ENCODE measurements around the gene ANKRD36B.
"Not testable (repeated sequence)": the region's sequence is repeated elsewhere in the genome, so short reads cannot be mapped to it uniquely, and the experiment has no call there.

ANKRD36B gene

GRCh38 chr2:97549058-97549457 is 40.6 kb downstream of the ANKRD36B start:
- not testable (repeated sequence) for DNase-seq (ENCODE audit: low read depth)

- not testable (repeated sequence) for DNase-seq (ENCODE audit: low read depth)
These were observed 41.1 kb downstream of the ANKRD36B start for GRCh38 chr2:97548536-97548935.

- DNase-seq (ENCODE audit: low read depth) = no peak
These were observed 43.0 kb downstream of the ANKRD36B start for GRCh38 chr2:97546711-97547110.

- not testable (repeated sequence) for DNase-seq (ENCODE audit: low read depth)
These were observed 44.8 kb downstream of the ANKRD36B start for GRCh38 chr2:97544911-97545310.

GRCh38 chr2:97525904-97526303 is 63.8 kb downstream of the ANKRD36B start:
- DNase-seq (ENCODE audit: low read depth) = not testable (repeated sequence)

GRCh38 chr2:97523816-97524215 is 65.9 kb downstream of the ANKRD36B start:
- DNase-seq (ENCODE audit: low read depth) = not testable (repeated sequence)

- not testable (repeated sequence) for DNase-seq (ENCODE audit: low read depth)
These were observed 66.6 kb downstream of the ANKRD36B start for GRCh38 chr2:97522916-97523555.

- DNase-seq (ENCODE audit: low read depth) = not testable (repeated sequence)
These were observed 94.0 kb downstream of the ANKRD36B start for GRCh38 chr2:97495651-97496050.

GRCh38 chr2:97490141-97490540 is 99.5 kb downstream of the ANKRD36B start:
- DNase-seq (ENCODE audit: low read depth) = not testable (repeated sequence)
